Endothelial cell of umbilical vein (primary cell): ENCODE measurements around the gene SORCS2. TPM values are rescaled to one million over a fixed set of nuclear protein-coding genes. Genes with fewer than 3 reads are reported as not detected.

Experiments used
- BruUV-seq: library from RNA; stranded (reverse); fragments of 400-500 nt; replicated peaks from 2 replicates; lab custom pipeline; 2021; lab: Mats Ljungman, UMichigan
- CTCF ChIA-PET: fragments of 300-600, 350-600 bp; sonication (Branson Sonifier 250); formaldehyde crosslinking; loops from one replicate; lab custom pipeline; 2021; ENCODE audit warnings: antibody characterized with exemption, inconsistent platforms; lab: Charles Lee
- POLR2A ChIA-PET: fragments of 300-600, 350-600 bp; sonication (Branson Sonifier 250); formaldehyde crosslinking; loops from one replicate; lab custom pipeline; 2021; ENCODE audit warnings: antibody characterized with exemption, inconsistent platforms; lab: Charles Lee
- DNase-seq: peaks from one replicate; pipeline ENCODE4 v3.0.0-alpha.2; 2011; ENCODE audit warnings: low read depth, low spot score
- FAIRE-seq: peaks from 2 replicates; lab custom pipeline; 2011; peaks lifted over from hg19 to GRCh38; lab: Jason Lieb, UNC
- H2AFZ ChIP-seq: 2 replicates; pipeline ENCODE4 v1.6.0; 2012; ENCODE audit warnings: low read depth, low read length, control low read depth, inconsistent platforms
- H3K27ac ChIP-seq: 2 replicates; pipeline ENCODE4 v1.5.1; 2011; ENCODE audit warnings: low read depth, mild to moderate bottlenecking, control low read depth, low read length, moderate library complexity; ENCODE audit not compliant: insufficient read depth
- H3K27me3 ChIP-seq, 2 experiments: 2 replicates each; pipeline versions ENCODE4 v1.6.0 to v1.6.1; 2011; ENCODE audit warnings: low read length in 2 of 2, mixed read lengths in 1 of 2; ENCODE audit not compliant: control insufficient read depth in 2 of 2, insufficient read depth in 2 of 2
- H3K36me3 ChIP-seq, 2 experiments: 2 replicates in 1 of 2; 3 replicates in 1 of 2; pipeline ENCODE4 v1.5.1; 2011; ENCODE audit warnings: low read length in 2 of 2, mild to moderate bottlenecking in 1 of 2, moderate library complexity in 1 of 2; ENCODE audit not compliant: control insufficient read depth in 2 of 2, insufficient read depth in 2 of 2; ENCODE audit errors: extremely low read depth in 1 of 2
- H3K4me1 ChIP-seq: 3 replicates; pipeline ENCODE4 v1.5.1; 2011; ENCODE audit warnings: mild to moderate bottlenecking, low read length; ENCODE audit not compliant: control insufficient read depth, insufficient read depth; ENCODE audit errors: extremely low read depth
- H3K4me2 ChIP-seq: 2 replicates; pipeline ENCODE4 v1.6.1; 2011; ENCODE audit warnings: low read length, control low read depth, mixed read lengths; ENCODE audit not compliant: insufficient read depth
- H3K4me3 ChIP-seq, 3 experiments: fragments of 200-600 bp in 1 of 3; sonication (generic), shearing (Covaris generic) in 1 of 3; replicated peaks in 1 of 3; 2 replicates each; pipeline ENCODE4 v1.5.1; 2011 to 2016; ENCODE audit warnings: control low read depth in 3 of 3, low read length in 3 of 3, mild to moderate bottlenecking in 2 of 3, inconsistent platforms in 1 of 3, low read depth in 1 of 3, moderate library complexity in 1 of 3; ENCODE audit not compliant: insufficient read depth in 1 of 3
- H3K79me2 ChIP-seq: 2 replicates; pipeline ENCODE4 v1.6.0; 2012; ENCODE audit warnings: low read length, inconsistent platforms; ENCODE audit not compliant: control insufficient read depth, insufficient read depth
- H3K9ac ChIP-seq: replicated peaks from 2 replicates; pipeline ENCODE3; 2011; ENCODE audit warnings: low read length, control low read depth; ENCODE audit not compliant: insufficient read depth; ENCODE audit errors: extremely low read depth
- H3K9me1 ChIP-seq: replicated peaks from 3 replicates; pipeline ENCODE4 v1.6.0; 2011; ENCODE audit warnings: mild to moderate bottlenecking, low read length; ENCODE audit not compliant: control insufficient read depth, insufficient read depth; ENCODE audit errors: extremely low read depth
- H3K9me3 ChIP-seq: replicated peaks from 2 replicates; pipeline ENCODE4 v1.5.1; 2012; ENCODE audit warnings: low read length, inconsistent platforms; ENCODE audit not compliant: control insufficient read depth, insufficient read depth
- H4K20me1 ChIP-seq: replicated peaks from 2 replicates; pipeline ENCODE3; 2011; ENCODE audit warnings: mild to moderate bottlenecking, low read length; ENCODE audit not compliant: control insufficient read depth, insufficient read depth; ENCODE audit errors: extremely low read depth
- EZH2 ChIP-seq: IDR thresholded peaks from 2 replicates; pipeline ENCODE4 v1.6.1; 2012; ENCODE audit warnings: borderline replicate concordance, low read depth, mild to moderate bottlenecking, moderate library complexity, low read length, inconsistent platforms; ENCODE audit not compliant: severe bottlenecking
- FOS ChIP-seq: IDR thresholded peaks from 2 replicates; pipeline ENCODE4 v1.6.1; 2011; ENCODE audit warnings: mild to moderate bottlenecking, low read length, moderate library complexity, borderline replicate concordance; ENCODE audit not compliant: insufficient read depth
- GATA2 ChIP-seq: IDR thresholded peaks from 2 replicates; pipeline ENCODE4 v1.7.0; 2011; ENCODE audit warnings: low read depth, mild to moderate bottlenecking, moderate library complexity, mixed read lengths, low read length; ENCODE audit not compliant: insufficient read length, insufficient read depth
- JUN ChIP-seq: IDR thresholded peaks from 2 replicates; pipeline ENCODE4 v1.6.1; 2011; ENCODE audit warnings: borderline replicate concordance, low read depth; ENCODE audit not compliant: insufficient read length, insufficient read depth
- MAX ChIP-seq: IDR thresholded peaks from 2 replicates; pipeline ENCODE4 v1.6.1; 2011; ENCODE audit not compliant: insufficient read depth, insufficient read length
- MYC ChIP-seq: IDR thresholded peaks from one replicate; pipeline ENCODE4 v1.6.1; 2011; ENCODE audit warnings: mild to moderate bottlenecking, low read depth, low read length
- POLR2A ChIP-seq: IDR thresholded peaks from 2 replicates; pipeline ENCODE4 v1.6.1; 2012; ENCODE audit warnings: low read depth, mild to moderate bottlenecking, control low read depth, low read length
- POLR2AphosphoS5 ChIP-seq: IDR thresholded peaks from 2 replicates; pipeline ENCODE4 v1.6.1; 2012; ENCODE audit warnings: low read depth, mild to moderate bottlenecking, control low read depth, low read length, moderate library complexity; ENCODE audit not compliant: insufficient read depth
- dilution Hi-C: fragments of 300-500 bp; cut with MboI; formaldehyde crosslinking; loops from one replicate; pipeline ENCODE4 v1.15.0; 2019; ENCODE audit warnings: low sequenced_read_pairs; ENCODE audit not compliant: extremely low pct_ligation_motif_present
- intact Hi-C: fragments of 100-400 bp; cut with micrococcal nuclease; formaldehyde crosslinking; loops from one replicate; pipeline ENCODE4 v1.10.0; 2022
- polyA plus RNA-seq, 4 experiments: library from polyadenylated mRNA; depleted of rRNA in 3 of 4; stranded (reverse) in 3 of 4; unstranded in 1 of 4; fragments of >200 nt; gene quantifications; 2 replicates each; pipeline versions ENCODE4 v1.2.1 to v1.2.3, GENCODE V29; 2011 to 2012; ENCODE audit warnings: missing spikeins in 1 of 4
- total RNA-seq: library from RNA; stranded (reverse); gene quantifications from 2 replicates; pipeline ENCODE4 v1.2.3, GENCODE V29; 2021
- TF ChIP-seq, protein P1 (sequence below), 2 donors: IDR thresholded peaks; 1 replicate in 1 of 2; 2 replicates in 1 of 2; pipeline ENCODE4 v1.5.1; 2011; ENCODE audit warnings: low read length in 2 of 2, mild to moderate bottlenecking in 2 of 2, moderate library complexity in 2 of 2, control low read depth in 1 of 2, inconsistent platforms in 1 of 2, low read depth in 1 of 2; ENCODE audit not compliant: insufficient read depth in 1 of 2; ENCODE audit errors: extremely low read depth in 1 of 2

SORCS2 gene
- total and polyA plus RNA-seq, 2 donors (not counting 3 experiments of a cell fraction or from before 2014, with no cell fraction given), result not detected

DNA sequence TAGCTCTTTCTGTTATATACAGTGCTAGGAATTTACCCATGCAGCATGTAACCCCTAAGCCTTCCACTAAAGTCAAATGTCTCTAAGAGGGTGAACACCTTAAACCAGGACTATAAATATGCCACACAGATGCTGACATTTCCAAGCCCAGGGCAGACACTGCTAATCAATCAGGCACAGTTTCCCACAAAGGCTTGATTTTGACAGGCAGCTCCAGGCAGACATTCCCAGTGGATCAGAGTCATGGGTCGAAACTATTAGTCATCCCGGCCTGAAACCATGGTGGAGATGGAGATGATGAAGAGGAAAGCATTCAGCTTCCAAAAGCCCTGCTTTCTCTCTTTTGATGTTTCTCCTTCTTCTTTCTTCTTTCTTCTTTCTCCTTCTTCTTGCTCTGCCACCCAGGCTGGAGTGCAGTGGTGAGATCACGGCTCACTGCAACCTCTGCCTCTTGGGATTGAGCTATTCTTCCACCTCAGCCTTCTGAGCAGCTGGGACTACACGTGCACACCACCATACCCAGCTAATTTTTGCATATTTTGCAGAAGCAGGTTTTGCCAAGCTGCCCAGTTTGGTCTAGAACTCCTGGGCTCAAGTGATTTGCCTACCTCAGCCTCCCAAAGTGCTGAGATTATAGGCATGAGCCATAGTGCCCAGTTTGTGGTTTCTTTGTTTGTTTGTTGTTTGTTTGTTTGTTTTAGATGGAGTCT lies 21.0 kb upstream of the SORCS2 start:
- CTCF ChIA-PET, result interaction anchor here (0.7 to 1.0 kb wide), 2 partner anchors 9 to 15 kb away, joined by 3 to 4 read pairs; no protein-coding TSS in a partner anchor

More for the DNA sequence above, 21.0 kb upstream of the SORCS2 start:
- BruUV-seq, result no TSS peak
- H3K9ac ChIP-seq, result no peak overlapping the region
- H2AFZ ChIP-seq, result no peak overlapping the region
- no peaks in the 10 kb centered on the region for H4K20me1 ChIP-seq
- peaks cover 0 to 5% of the 10 kb centered on the region in 2 experiments for H3K27me3 ChIP-seq
- dilution Hi-C loops, result no loop called here
- no peak overlapping the region for H3K4me3 ChIP-seq
- no peaks in the 10 kb centered on the region for H3K9me3 ChIP-seq
- intact Hi-C loops, result no loop called here
- POLR2A ChIA-PET, result no interaction called here
- H3K79me2 ChIP-seq, result no peaks in the 10 kb centered on the region
- no peak for TF ChIP-seq GATA2
- no peak for TF ChIP-seq MYC
- TF ChIP-seq, protein P1, sequence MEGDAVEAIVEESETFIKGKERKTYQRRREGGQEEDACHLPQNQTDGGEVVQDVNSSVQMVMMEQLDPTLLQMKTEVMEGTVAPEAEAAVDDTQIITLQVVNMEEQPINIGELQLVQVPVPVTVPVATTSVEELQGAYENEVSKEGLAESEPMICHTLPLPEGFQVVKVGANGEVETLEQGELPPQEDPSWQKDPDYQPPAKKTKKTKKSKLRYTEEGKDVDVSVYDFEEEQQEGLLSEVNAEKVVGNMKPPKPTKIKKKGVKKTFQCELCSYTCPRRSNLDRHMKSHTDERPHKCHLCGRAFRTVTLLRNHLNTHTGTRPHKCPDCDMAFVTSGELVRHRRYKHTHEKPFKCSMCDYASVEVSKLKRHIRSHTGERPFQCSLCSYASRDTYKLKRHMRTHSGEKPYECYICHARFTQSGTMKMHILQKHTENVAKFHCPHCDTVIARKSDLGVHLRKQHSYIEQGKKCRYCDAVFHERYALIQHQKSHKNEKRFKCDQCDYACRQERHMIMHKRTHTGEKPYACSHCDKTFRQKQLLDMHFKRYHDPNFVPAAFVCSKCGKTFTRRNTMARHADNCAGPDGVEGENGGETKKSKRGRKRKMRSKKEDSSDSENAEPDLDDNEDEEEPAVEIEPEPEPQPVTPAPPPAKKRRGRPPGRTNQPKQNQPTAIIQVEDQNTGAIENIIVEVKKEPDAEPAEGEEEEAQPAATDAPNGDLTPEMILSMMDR (IDR thresholded peaks at IDR 0.05; ENCODE audit: extremely low read depth in 1 of 2, insufficient read depth in 1 of 2, low read depth in 1 of 2, low read length in 2 of 2), result no peak
- TF ChIP-seq MAX, result no peak
- no peak for TF ChIP-seq FOS
- no peak for TF ChIP-seq POLR2AphosphoS5
- TF ChIP-seq POLR2A, result no peak
- TF ChIP-seq JUN, result no peak
- no peak for TF ChIP-seq EZH2
- no peaks in the 10 kb centered on the region for H3K4me1 ChIP-seq
- no peaks in the 10 kb centered on the region for H3K36me3 ChIP-seq
- no peak overlapping the region for H3K27ac ChIP-seq
- H3K9me1 ChIP-seq, result no peaks in the 10 kb centered on the region
- FAIRE-seq (no peak), DNase-seq (no peak)
- no peak overlapping the region for H3K4me2 ChIP-seq
